Measurements from ENCODE around the gene CACNA2D3.

Gene CACNA2D3

GRCh38 chr3:54793171-54793570 is 670.8 kb downstream of the CACNA2D3 start:
- no peak overlapping the region for H3K27ac ChIP-seq

GRCh38 chr3:54797111-54797510 is 674.8 kb downstream of the CACNA2D3 start:
- no peak overlapping the region for H3K27ac ChIP-seq

More at GRCh38 chr3:54793171-54793570, 670.8 kb downstream of the CACNA2D3 start:
- TF ChIP-seq ZFX (IDR thresholded peaks at IDR 0.05; ENCODE audit: borderline replicate concordance), result no peak
- no peak for TF ChIP-seq CTCF (IDR thresholded peaks at IDR 0.05)

GRCh38 chr3:54800478-54800877 is 678.1 kb downstream of the CACNA2D3 start:
- H3K27ac ChIP-seq, result no peak overlapping the region
- TF ChIP-seq CTCF (IDR thresholded peaks at IDR 0.05) (no peak), ZFX (IDR thresholded peaks at IDR 0.05; ENCODE audit: borderline replicate concordance) (no peak)

More at GRCh38 chr3:54797111-54797510, 674.8 kb downstream of the CACNA2D3 start:
- no peak for TF ChIP-seq ZFX (IDR thresholded peaks at IDR 0.05; ENCODE audit: borderline replicate concordance)
- no peak for TF ChIP-seq CTCF (IDR thresholded peaks at IDR 0.05)

- TF ChIP-seq CTCF (IDR thresholded peaks at IDR 0.05) (no peak), ZFX (IDR thresholded peaks at IDR 0.05; ENCODE audit: borderline replicate concordance) (no peak)
- no peak overlapping the region for H3K27ac ChIP-seq
These were observed 679.6 kb downstream of the CACNA2D3 start for GRCh38 chr3:54801977-54802376.

GRCh38 chr3:54810401-54810800 is 688.0 kb downstream of the CACNA2D3 start:
- no peak overlapping the region for H3K27ac ChIP-seq
- TF ChIP-seq CTCF (IDR thresholded peaks at IDR 0.05) (no peak), ZFX (IDR thresholded peaks at IDR 0.05; ENCODE audit: borderline replicate concordance) (no peak)

- TF ChIP-seq ZFX (IDR thresholded peaks at IDR 0.05; ENCODE audit: borderline replicate concordance) (no peak), CTCF (IDR thresholded peaks at IDR 0.05) (no peak)
- H3K27ac ChIP-seq, result no peak overlapping the region
These were observed 691.9 kb downstream of the CACNA2D3 start for GRCh38 chr3:54814224-54814623.

- no peak overlapping the region for H3K27ac ChIP-seq
- TF ChIP-seq ZFX (IDR thresholded peaks at IDR 0.05; ENCODE audit: borderline replicate concordance), result no peak
- TF ChIP-seq CTCF (IDR thresholded peaks at IDR 0.05), result no peak
These were observed 695.3 kb downstream of the CACNA2D3 start for GRCh38 chr3:54817628-54818027.
